Measurements from ENCODE around the gene TMEM217.

GRCh38 chr6:37293426-37293825, 35.5 kb upstream of the TMEM217 start:
- no peak for TF ChIP-seq ZNF384 (IDR thresholded peaks at IDR 0.05)
- no peak for TF ChIP-seq SUZ12 (IDR thresholded peaks at IDR 0.05)
- TF ChIP-seq FOXK2 (IDR thresholded peaks at IDR 0.05) = no peak
- no peak for TF ChIP-seq FOXM1 (IDR thresholded peaks at IDR 0.05; ENCODE audit: borderline replicate concordance)
- TF ChIP-seq TARDBP (IDR thresholded peaks at IDR 0.05) = no peak
- no peak for TF ChIP-seq SP1 (IDR thresholded peaks at IDR 0.05)
- no peak for TF ChIP-seq HDGF (IDR thresholded peaks at IDR 0.05; ENCODE audit: borderline replicate concordance)
- TF ChIP-seq ELF4 (IDR thresholded peaks at IDR 0.05) = no peak
- TF ChIP-seq ARNT (IDR thresholded peaks at IDR 0.05) = no peak
- no peak for TF ChIP-seq BHLHE40 (IDR thresholded peaks at IDR 0.05; ENCODE audit: borderline replicate concordance)
- TF ChIP-seq CTBP1 (IDR thresholded peaks at IDR 0.05; ENCODE audit: borderline replicate concordance) = no peak
- no peak for TF ChIP-seq FOXA1 (IDR thresholded peaks at IDR 0.05)
- TF ChIP-seq LEF1 (IDR thresholded peaks at IDR 0.05; ENCODE audit: borderline replicate concordance) = no peak

Measured in HEK293T (cell line).